GM12865 (cell line): ENCODE measurements around the gene PDE2A.

Source experiments
- DNase-seq: peaks from one replicate; pipeline ENCODE4 v3.0.0; 2010; ENCODE audit warnings: low read depth
- H3K4me3 ChIP-seq: 2 replicates; pipeline ENCODE4 v1.5.1; 2011; ENCODE audit warnings: mild to moderate bottlenecking, low read depth, low read length, control low read depth
- CTCF ChIP-seq: IDR thresholded peaks from 2 replicates; pipeline ENCODE4 v1.5.1; 2011; ENCODE audit warnings: low read length, control low read depth, low read depth, inconsistent platforms; ENCODE audit not compliant: insufficient read depth; ENCODE audit errors: missing control alignments

The PDE2A gene

GRCh38 chr11:72679869-72680268, 5.6 kb upstream of the PDE2A start:
- DNase-seq = no peak
- H3K4me3 ChIP-seq = no peak overlapping the region
- TF ChIP-seq CTCF = no peak

DNA sequence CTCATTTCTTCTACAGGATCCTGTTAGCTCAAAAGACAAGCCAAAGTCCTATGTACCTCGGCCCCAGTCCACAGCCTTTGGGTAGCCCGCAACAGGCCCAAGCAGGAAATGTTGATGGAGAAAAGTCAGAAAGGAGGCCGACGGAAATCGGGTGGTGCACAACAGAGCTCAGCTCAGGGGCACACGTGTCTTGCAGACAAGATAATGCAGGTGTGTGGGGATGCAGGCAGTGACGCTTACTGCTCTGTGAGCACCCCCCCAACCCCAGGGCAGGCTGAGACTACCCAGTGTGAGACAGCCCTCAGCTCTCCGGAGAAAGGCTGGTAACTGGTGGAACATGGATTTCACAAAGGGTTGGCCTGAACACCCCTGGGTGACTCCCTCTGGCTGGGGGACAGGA, 4.3 kb upstream of the PDE2A start:
- TF ChIP-seq CTCF = no peak
- DNase-seq = no peak
- no peak overlapping the region for H3K4me3 ChIP-seq

GRCh38 chr11:72676861-72677341, 2.7 kb upstream of the PDE2A start:
- no peak overlapping the region for H3K4me3 ChIP-seq
- peak; percentile 49 for DNase-seq
- TF ChIP-seq CTCF = no peak

- TF ChIP-seq CTCF = no peak
- no peak overlapping the region for H3K4me3 ChIP-seq
- no peak for DNase-seq
Measured at GRCh38 chr11:72675221-72675620, 999 bp upstream of the PDE2A start.

DNA sequence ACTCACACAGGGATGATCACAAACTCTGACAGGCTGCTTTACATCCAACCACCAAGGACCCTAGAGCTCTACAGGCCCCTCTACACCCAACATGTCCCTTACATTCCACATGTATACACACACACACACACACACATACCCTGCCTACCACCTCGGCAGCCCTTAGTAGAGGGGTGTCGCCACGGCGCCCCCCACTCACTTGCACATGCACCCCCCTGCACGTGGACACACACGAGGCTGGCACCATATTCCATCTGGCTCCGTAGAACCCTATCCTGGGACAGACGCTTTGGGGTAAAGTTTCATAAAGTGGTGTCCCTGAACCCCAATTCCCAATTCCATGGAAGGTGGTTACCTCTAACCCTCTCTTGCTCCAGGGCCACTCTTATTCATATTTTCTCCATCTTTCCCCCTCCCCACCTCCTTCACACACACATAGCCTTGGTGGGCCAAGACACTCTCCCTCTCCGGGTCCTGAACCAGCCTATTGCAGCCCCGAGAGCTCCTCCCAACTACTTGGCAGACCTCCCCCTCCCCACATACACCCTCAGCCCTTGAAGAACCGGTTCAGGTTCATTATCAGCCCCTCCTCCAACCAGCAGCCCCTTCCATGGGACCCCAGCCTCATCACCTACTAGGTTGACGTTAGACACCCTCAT, 809 bp downstream of the PDE2A start:
- H3K4me3 ChIP-seq = no peak overlapping the region
- DNase-seq = no peak
- TF ChIP-seq CTCF = no peak

DNA sequence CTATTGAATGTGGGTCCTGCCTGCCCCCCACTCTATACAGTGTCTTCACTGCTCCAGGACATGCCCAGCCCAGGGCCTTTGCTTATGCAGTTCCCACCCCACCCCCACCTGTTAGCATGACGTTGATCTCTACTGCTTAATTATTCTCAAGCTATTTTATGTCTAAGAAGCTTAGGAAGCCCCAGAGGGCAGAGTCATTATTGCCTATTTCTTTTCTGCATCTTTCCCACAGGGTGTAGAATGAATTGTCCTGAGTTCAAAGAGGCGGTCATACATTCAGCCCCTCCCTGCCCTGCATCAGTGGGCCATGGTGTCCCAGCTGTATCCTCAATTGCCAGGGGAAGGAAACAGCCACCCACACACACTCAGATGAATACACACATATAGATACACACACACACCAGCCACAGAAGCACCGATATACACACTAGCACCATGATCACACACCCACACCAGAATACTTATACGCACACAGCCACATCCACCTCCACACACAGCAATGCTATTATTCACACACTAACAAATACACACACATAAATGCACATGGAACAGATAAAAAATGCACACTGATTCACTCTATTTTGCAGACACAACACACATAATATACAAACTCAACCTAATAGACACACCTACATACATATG, 1.5 kb downstream of the PDE2A start:
- TF ChIP-seq CTCF = no peak
- DNase-seq = no peak
- H3K4me3 ChIP-seq = no peak overlapping the region
